IPS-NIHi7 (cell line): Measurements from ENCODE around the gene EMC10.
"Not testable (repeated sequence)": the region's sequence is repeated elsewhere in the genome, so short reads cannot be mapped to it uniquely, and the experiment has no call there.

Experiments
- DNase-seq: peaks from one replicate; pipeline ENCODE4 v3.0.0; 2012; ENCODE audit warnings: mixed read lengths; ENCODE audit errors: extremely low spot score

Gene EMC10

GRCh38 chr19:50450369-50451222 lies 25.7 kb upstream of the EMC10 start:
- no peak for DNase-seq

DNA sequence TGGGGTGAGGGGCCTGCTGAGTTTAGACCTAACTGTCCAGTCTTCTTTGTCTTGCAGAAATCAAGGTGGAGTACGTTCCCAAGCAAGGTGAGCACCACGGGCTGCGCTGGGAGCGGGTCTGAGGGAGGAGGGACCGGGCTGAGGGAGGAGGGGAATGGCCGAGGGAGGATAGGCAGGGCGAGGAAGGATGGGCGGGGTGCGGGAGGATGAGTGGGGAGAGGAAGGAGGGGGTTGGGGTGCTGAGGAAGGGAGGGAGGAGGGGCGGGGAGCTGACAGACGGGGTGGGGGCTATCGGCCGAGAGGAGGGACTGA lies 25.1 kb upstream of the EMC10 start:
- DNase-seq: no peak

DNA sequence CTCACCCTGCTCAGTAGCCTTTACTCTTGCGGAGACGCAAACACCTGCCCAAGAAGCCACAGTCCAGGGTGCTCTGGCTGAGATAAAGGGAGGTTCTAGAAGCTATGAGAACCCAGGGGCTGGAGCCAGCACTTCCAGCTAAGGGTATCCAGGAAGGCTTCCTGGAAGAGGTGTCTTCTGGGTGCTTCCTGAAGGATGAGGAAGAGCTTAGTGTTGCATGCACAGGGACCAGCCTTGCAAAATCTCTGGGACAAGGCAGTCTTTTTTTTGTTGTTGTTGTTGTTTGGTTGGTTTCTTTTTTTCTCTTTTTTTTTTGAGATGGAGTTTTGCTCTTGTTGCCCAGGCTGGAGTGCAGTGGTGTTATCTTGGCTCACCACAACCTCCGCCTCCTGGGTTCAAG lies 23.1 kb upstream of the EMC10 start:
- DNase-seq: no peak

DNA sequence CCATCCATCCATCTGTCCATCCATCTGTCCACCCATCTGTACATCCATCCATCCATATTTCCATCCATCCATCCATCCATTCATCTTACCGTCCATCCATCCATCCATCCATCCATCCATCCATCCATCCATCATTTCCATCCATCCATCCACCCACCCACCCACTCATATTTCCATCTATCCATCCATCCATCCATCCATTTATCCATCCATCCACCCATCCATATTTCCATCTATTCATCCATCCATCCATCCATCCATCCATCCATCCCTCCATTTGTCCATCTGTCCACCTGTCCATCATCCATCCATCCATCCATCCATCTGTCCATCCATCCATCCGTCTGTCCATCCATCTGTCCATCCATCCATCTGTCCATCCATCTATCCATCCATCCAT lies 20.3 kb upstream of the EMC10 start:
- no peak for DNase-seq

- no peak for DNase-seq
These were observed 19.0 kb upstream of the EMC10 start for GRCh38 chr19:50457300-50457699.

GRCh38 chr19:50458396-50459066 lies 17.8 kb upstream of the EMC10 start:
- DNase-seq: no peak

GRCh38 chr19:50459067-50459456 lies 17.2 kb upstream of the EMC10 start:
- DNase-seq: no peak

DNA sequence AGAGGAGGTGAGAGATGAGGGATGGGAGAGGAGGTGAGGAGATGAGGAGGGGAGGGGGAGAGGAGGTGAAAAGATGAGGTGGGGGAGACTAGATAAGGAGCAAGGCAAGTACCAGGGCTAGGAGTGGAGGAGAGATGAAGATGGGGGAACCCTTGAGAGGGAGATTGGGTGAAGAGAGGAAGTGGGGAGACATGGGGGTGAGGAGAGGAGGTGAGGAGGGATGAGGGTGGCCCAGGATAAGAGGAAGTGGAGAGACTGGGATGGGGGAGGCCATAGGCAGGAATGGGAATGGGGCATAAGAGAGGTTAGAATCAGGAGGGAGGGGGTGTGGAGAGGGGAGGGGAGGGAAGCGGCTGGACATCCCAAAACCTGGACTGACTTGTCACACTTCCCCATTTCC lies 16.7 kb upstream of the EMC10 start:
- DNase-seq: no peak

DNA sequence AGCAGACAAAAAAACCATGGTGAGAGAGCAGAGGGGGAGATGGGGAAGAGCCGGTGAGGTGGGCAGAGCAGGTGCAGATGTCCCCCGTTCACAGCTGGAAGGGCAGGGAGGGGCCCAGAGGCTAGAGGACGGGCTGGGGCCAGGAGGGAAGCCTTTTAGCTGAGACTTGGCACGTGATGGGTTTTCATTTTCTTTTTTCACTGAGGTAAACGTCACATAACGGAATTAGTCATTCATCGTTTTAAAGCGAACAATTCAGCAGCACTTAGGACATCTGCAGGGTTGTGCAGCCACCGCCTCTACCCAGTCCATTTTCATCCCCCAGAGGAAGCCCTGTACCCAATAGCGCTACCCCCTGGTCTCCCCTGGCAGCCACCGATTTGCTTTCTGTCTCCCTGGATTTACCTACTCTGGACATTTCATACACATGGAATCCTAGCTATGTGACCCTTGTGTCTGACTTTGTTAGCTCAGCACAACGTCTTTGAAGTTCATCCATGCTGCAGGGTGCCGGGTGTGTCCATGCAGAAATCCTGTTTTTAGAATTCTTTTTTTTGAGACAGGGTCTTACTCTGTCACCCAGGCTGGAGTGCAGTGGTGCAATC lies 16.0 kb upstream of the EMC10 start:
- DNase-seq: no peak

DNA sequence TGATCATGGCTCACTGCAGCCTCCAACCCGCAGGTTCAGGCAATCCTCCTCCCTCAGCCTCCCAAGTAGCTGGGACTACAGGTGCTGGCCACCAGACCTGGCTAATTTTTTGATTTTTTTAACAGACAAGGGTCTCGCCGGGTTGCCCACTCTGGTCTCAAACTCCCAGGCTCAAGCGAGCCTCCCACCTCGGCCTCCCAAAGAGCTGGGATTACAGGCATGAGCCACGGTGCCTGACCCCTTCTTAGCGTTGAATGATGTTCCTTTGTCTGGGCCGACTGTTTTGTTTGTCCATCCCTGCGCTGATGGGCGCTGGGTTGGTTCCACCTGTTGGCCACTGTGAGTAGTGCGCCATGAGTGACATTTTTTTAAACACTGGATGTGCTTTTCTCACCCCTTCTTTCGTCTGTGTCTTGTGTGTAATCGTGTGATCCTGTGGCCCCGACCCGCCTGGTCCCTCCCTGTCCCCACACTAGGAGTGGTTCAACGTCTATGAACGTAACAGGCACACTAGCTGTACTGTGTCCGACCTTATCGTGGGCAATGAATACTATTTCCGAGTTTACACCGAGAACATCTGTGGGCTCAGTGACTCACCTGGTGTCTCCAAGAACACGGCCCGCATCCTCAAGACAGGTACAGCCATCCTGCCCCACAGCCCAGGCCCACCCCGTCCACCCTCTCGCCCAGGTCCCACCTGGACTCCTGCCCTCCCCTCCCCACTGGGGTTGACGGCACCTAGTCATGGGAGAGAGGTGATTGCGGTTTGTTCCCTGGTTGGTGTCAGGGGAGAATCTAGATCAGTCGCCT lies 15.0 kb upstream of the EMC10 start:
- peak; percentile 91 for DNase-seq

- DNase-seq: no peak
These were observed 13.3 kb upstream of the EMC10 start for GRCh38 chr19:50462970-50463369.

GRCh38 chr19:50464348-50464747 lies 12.0 kb upstream of the EMC10 start:
- DNase-seq: no peak

- DNase-seq: no peak
These were observed 11.3 kb upstream of the EMC10 start for GRCh38 chr19:50465000-50465399.

DNA sequence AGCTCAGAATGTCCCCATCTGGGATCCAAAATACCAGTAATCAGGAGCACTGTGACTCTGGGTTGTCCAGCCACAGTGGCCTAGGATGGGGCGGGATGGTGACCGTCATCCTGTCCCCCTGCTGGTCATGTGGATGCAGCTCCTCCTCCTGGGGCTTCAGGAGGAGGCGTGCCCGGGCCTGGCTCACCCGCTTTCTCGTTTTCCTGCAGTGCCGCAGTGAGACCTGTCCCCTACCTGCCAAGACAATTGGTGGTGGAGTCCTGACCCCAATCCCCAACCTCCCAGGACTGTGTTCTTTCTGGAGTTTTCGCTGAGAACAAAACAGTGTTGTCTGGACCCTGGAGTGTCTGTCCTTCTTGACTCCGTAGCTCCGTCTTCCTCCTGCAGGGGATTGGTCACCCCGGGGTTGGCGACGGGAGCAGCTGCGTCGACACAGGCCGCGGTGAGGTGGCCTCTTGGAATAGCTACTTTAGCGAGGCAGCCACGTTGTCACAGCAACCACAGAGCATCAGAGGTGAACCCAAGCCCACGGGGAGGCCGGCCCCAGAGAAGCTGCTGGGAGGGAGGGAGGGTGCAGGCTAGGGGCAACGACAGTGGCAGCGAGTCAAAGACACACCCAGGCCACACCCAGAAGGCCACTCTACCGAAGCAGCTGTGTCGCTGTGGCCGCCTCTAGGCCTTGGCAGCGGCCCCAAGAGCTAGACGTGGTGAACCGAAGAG lies 10.2 kb upstream of the EMC10 start:
- DNase-seq: peak; percentile 83

DNA sequence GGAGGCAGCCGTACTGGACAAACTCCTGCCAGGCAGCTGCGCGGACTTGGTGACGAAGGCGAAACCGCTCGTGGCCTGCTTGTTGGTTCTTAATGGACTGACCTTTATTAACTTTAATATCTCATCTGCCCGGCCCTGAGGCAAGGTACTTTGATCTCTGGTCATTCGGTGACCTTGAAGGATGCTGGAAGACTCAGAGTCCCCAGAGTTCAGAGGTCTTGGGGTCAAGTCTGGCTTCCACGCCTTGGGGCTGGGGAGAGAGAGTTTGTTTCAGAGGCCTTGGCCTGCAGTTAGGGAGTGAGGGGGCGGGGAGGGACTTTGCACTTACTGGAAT lies 9.6 kb upstream of the EMC10 start:
- no peak for DNase-seq

- DNase-seq: no peak
These were observed 8.7 kb upstream of the EMC10 start for GRCh38 chr19:50467566-50467965.

DNA sequence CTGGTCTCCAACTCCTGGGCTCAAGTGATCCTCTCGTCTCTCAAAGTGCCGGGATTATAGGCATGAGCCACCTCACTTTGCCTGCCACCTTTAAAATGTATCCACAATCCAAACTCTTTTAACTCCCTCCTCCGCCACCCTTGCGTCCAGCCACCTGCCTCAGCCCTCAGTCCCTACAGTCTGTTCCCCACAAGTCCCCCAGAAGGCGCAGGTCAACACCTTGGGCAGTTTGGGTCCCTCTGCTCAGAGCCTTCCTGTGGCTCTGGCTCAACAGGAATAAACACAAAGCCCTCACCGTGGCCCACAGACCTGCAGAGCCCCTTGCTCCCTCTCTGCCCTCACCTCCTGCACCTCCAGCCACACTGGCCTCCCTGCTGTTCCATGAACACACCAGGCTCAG lies 7.5 kb upstream of the EMC10 start:
- no peak for DNase-seq

DNA sequence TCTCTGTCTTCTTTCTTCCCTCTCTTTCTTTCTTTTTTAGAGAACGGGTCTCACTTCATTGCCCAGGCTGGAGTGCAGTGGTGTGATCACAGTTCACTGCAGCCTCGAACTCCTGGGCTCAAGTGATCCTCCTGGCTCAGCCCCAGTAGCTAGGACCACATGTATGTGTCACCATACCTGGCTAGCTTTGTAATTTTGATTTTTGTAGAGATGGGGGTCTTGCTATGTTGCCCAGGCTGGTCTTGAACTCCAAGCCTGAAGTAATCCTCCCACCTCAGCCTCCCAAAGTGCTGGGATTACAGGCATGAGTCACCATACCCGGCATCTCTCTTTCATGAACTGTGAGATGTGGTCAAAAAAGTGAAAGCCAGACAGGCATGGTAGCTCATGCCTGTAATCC lies 3.0 kb upstream of the EMC10 start:
- not testable (repeated sequence) for DNase-seq

DNA sequence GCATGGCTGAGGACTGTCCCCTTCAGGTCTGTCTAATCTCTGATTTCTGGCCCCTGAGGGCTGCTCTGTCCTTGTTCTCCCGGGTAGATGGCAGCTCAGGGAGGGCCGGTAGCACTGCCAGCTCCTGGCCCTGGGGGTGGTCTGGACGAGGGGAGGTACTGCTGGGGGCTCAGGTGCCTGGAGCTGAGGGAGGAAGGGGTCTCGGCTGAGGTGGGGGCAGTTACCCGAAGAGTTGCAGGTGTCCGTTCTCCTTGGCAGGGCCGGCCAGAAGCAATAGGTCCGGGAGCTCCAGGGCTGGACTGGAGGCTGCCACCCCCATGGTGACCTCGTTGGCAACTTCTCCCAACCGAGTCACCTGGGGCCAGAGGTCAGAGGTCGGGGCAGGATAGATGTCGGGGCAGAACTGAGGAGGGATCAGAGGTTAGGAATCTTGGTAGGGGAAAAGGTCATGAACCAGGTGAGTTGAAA lies 1.2 kb upstream of the EMC10 start:
- DNase-seq: no peak

DNA sequence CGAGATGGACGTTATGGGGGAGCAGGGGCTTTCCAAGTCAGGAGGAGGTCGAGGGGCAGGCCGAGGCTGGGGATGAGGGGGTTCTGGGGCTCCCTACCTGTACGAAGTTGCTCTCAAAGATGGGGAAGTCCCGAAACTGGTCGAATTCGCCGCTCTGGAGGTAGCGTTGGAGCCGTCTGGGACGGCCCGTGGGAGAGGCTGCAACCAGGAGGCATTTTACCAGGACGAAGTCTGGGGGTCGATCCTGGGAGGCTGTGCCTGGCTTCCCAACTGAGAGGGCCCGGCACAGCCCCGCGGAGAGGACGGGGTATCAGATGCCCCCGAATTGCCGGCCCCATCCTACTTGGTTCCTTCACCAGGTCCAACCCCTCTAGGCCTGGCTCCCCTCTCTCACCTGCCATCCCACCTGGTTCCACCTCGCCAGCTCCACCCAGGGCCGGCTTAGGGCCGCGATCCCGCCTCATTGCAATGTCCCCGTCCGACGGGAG lies 527 bp upstream of the EMC10 start:
- DNase-seq: no peak

GRCh38 chr19:50476907-50477238 lies 566 bp downstream of the EMC10 start:
- DNase-seq: no peak
